ENCODE results near the gene GABARAP. TPM values are rescaled to one million over a fixed set of nuclear protein-coding genes. Genes with fewer than 3 reads are reported as not detected.
"Not testable (repeated sequence)": the region's sequence is repeated elsewhere in the genome, so short reads cannot be mapped to it uniquely, and the experiment has no call there.

The GABARAP gene
- total RNA-seq, 1 donor from 2014 or later = 283 TPM

- DNase-seq = no peak
Measured at GRCh38 chr17:7260651-7261378, 18.6 kb upstream of the GABARAP start.

GRCh38 chr17:7260151-7260550, 17.9 kb upstream of the GABARAP start:
- no peak for DNase-seq

DNA sequence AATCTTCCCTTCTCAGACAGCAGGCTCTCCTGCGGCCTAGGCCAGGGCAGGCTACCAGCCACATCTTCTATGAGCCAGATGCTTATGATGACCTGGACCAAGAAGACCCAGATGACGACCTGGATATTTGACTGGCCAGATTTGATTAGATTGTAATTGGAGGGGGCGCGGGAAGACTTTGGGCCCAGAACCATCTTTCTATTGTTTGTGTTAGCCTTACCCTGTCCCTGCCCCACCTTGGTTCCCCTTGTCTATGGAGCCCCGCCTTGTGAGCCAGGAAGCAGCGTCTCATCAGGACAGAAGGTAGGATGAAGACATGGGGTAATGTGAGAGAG, 17.3 kb upstream of the GABARAP start:
- DNase-seq = no peak

DNA sequence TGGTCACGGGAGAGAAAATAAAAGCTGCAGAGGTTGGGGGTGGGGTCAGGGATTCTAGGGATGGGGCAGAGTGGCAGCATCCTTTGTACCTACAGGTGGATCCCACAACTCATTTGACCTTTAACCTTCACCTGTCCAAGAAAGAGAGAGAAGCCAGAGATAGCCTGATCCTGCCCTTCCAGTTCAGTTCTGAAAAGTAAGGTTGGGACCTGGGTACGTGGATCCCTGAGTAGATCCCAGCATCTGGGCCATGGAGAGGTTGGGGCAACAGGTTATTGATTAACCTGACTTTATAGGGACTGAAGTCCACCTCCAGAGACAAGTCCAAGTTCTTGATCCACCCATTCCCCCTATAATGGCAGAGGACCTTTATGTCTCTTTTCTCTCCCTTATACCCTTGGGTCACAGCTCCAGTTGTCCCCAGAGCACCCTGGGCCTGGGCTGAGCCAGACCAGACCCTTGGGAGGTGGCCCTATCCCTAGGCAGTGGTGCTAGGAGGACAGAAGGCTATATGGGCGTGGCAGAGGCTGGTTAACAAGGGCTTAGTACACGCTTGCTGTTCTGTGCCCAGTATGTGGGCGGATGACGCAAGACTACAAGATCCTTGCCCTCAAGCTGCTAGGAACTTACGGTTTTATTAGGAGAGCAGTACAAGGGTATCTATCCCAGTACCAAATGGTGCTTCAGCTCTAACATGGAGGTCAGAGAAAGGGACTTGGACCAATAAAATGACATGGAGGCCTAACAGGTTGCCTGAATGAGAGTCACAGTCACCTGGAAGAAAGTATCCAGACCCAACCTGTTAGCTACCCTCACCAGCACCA, 16.7 kb upstream of the GABARAP start:
- no peak for DNase-seq

GRCh38 chr17:7256766-7257456, 14.7 kb upstream of the GABARAP start:
- no peak for DNase-seq

DNA sequence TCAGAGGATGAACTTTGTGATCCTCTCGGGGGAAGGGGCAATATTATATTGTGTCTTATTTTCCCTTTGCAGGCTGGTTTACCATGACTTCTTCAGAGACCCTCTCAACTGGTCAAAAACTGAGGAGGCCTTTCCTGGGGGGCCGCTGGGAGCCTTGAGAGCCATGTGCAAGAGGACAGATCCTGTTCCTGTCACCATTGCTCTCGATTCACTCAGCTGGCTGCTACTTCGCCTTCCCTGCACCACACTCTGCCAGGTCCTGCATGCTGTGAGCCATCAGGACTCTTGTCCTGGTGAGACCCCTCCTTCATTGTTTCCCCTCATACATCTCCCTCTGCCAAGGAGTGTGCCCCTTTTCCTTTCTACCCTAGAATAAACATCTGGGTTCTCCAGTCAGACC, 12.3 kb upstream of the GABARAP start:
- DNase-seq = no peak

GRCh38 chr17:7253082-7253481, 10.8 kb upstream of the GABARAP start:
- no peak for DNase-seq

- DNase-seq = peak; percentile 97
Measured at GRCh38 chr17:7252176-7253043, 10.2 kb upstream of the GABARAP start, which contains the start of gene ELP5. TSS of gene ELP5 (plus strand) at chr17:7252215. CDS start at chr17:7252551, 336 bp downstream.

GRCh38 chr17:7251661-7252175, 9.5 kb upstream of the GABARAP start, which contains the start of gene CTDNEP1:
TSS of gene CTDNEP1 (minus strand) at chr17:7251734. CDS start at chr17:7251296, 438 bp downstream.
- DNase-seq = peak; percentile 100

DNA sequence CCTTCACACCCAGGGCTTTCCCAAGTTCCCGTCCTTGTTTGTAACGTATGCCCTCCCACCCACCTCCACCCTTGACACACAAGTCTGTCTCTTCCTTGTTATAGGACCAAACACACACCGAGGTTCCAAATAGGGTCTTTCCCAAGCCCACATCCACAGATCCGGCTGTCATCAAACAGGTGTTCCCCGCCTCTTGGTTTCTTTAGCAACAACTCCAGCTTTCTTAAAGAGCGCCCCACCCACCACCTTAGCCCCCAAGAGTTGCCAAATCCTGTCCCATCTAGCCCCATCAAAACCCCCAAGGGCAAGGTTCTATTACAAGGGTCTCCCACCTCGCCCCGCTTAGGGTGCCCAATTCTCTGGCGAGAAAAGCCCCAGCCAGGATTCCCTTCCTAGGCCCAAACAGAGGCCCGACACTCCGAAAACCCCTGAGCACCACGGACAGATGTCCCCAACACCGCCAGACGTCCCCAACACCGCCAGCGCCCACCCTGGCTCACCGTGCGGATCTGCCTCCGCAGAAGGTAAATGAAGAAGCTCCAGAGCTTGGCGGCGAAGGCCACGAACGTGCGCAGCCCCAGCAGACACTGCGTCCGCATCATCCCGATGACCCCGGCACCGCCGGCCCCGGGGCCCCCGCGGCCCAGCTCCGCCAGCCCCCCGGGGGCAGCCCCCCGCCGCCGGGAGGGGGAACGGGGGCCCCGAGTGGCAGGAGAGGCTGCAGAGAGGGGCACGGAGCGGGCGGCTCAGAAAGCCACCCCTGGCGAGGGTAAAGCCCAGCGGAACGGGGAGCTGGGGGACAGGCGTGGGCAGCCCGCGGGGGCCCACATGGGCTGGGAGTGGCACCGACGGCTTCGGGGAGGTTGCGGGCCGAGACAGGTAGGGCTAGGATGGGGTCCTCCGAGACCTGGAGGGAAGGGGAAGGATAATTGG, 8.7 kb upstream of the GABARAP start:
- DNase-seq = peak; percentile 45

- DNase-seq = no peak
Measured at GRCh38 chr17:7249830-7250229, 7.6 kb upstream of the GABARAP start.

DNA sequence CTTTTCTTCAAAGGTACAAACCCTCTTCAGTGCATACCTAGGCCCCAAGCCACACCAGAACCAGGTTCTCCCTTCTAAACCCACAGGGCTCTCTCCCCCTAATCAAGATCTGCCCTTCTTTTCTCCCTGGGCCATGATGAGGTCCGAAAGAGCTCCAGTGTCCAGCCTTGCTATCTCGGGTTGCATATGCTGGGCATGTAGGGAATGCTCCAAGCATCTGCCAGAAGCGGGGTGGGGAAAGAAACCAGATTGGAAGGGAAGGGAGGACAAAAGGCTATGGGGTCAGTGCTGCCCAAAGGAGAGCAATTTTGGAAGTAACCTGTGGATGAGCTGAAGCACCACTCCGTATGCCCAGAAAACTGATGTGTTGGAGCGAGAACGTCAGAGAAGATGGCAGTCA, 7.0 kb upstream of the GABARAP start:
- DNase-seq = no peak

DNA sequence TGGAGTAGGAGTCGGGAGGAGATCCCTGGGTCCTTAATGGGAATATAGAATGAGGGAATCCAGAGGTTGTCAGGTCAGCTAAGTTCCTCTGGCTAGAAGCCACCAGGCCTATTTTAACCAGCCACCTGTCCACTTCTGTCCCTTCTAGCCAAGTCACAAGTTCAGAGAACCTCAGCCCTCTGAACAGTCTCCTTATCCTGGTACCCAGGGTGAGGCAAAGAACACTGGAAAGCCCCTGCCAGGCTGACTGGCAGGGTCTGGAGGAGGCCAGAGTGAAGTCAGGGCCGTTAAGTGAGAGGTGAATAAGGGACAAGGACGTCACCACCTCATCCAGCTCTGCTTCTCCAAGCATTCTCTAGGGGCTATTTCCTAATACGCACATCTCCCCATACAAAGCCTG, 6.5 kb upstream of the GABARAP start:
- peak; percentile 65 for DNase-seq

DNA sequence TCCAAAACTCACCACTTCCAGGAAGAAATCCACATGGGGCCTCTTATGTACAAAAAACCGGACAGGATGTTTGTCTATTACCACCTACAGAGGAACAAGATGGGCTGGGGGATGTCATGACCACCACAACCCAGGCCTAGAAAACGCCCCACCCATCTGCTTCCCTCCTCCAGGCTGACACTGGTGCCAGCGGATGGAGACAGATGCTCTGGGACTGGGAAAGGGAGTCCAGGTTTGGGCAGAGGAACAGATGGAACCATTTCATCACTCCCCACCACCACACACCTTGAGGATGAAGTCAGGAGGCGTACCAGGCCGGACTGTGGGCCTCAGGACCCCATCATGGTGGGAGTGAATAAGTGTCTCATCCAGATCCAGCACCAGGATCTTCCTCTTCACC, 4.5 kb upstream of the GABARAP start:
- no peak for DNase-seq

GRCh38 chr17:7243838-7244237, 1.6 kb upstream of the GABARAP start:
- DNase-seq = not testable (repeated sequence)

GRCh38 chr17:7243453-7243729, 1.1 kb upstream of the GABARAP start:
- DNase-seq = no peak

- peak; percentile 99 for DNase-seq
Measured at GRCh38 chr17:7242717-7243452, 636 bp upstream of the GABARAP start.

- DNase-seq = no peak
Measured at GRCh38 chr17:7241090-7241733, 1.0 kb downstream of the GABARAP start.

GRCh38 chr17:7240375-7240774, 1.9 kb downstream of the GABARAP start:
- no peak for DNase-seq

Measured in tongue (tissue), 2 donors.